WTC11 (cell line): ENCODE results near the gene CEBPB. TPM values are rescaled to one million over a fixed set of nuclear protein-coding genes. Genes with fewer than 3 reads are reported as not detected.

Experiments
- ATAC-seq: fragments of 200-7000 bp; cut with Tn5 transposase; 2 replicates; pipeline ENCODE4 v1.10.0; 2021; ENCODE audit warnings: mild to moderate bottlenecking, moderate library complexity
- CTCF ChIA-PET: fragments of 300-600 bp; sonication (Branson Sonifier 250); formaldehyde crosslinking; loops from one replicate; lab custom pipeline; 2021; ENCODE audit warnings: antibody characterized with exemption; lab: Charles Lee
- POLR2A ChIA-PET: fragments of 350-600 bp; sonication (Branson Sonifier 250); formaldehyde crosslinking; loops from one replicate; lab custom pipeline; 2021; ENCODE audit warnings: antibody characterized with exemption; lab: Charles Lee
- DNase-seq: peaks from one replicate; pipeline ENCODE4 v3.0.0; 2021; ENCODE audit warnings: low spot score
- H3K27ac Mint-ChIP-seq: 2 replicates; pipeline ENCODE4 v1.8.0; 2021; ENCODE audit warnings: mixed read lengths
- H3K27me3 Mint-ChIP-seq: 2 replicates; pipeline ENCODE4 v1.8.0; 2021; ENCODE audit warnings: low read depth, mild to moderate bottlenecking, moderate library complexity, mixed read lengths
- H3K36me3 Mint-ChIP-seq: 2 replicates; pipeline ENCODE4 v1.8.0; 2021; ENCODE audit warnings: mixed read lengths
- H3K4me1 Mint-ChIP-seq: 2 replicates; pipeline ENCODE4 v1.8.0; 2022; ENCODE audit warnings: mixed read lengths
- H3K4me3 Mint-ChIP-seq: 2 replicates; pipeline ENCODE4 v1.8.0; 2021; ENCODE audit warnings: mild to moderate bottlenecking, moderate library complexity, mixed read lengths
- H3K9me3 Mint-ChIP-seq: 2 replicates; pipeline ENCODE4 v1.8.0; 2021; ENCODE audit warnings: mixed read lengths
- ELF4 ChIP-seq: sonication (generic); formaldehyde crosslinking; IDR thresholded peaks from 2 replicates; pipeline ENCODE4 v1.8.1; 2022; ENCODE audit warnings: low read depth, mild to moderate bottlenecking, moderate library complexity, missing genetic modification reagents
- ERG ChIP-seq: fragments of 250-450 bp; sonication (Bioruptor Pico); IDR thresholded peaks from 2 replicates; pipeline ENCODE4 v1.8.0; 2021; ENCODE audit warnings: mild to moderate bottlenecking
- GTF2I ChIP-seq: fragments of 250-450 bp; sonication (Bioruptor Pico); conservative IDR thresholded peaks from 2 replicates; pipeline ENCODE4 v1.4.0; 2021; ENCODE audit warnings: mild to moderate bottlenecking
- JAZF1 ChIP-seq: fragments of 250-450 bp; sonication (Bioruptor Pico); IDR thresholded peaks from 2 replicates; pipeline ENCODE4 v1.9.0; 2021; ENCODE audit warnings: moderate library complexity, mild to moderate bottlenecking, inconsistent platforms
- JUN ChIP-seq: sonication (generic); formaldehyde crosslinking; IDR thresholded peaks from 2 replicates; pipeline ENCODE4 v1.8.0; 2023; ENCODE audit warnings: mild to moderate bottlenecking, missing genetic modification reagents
- MXD4 ChIP-seq: fragments of 250-450 bp; sonication (Bioruptor Pico); IDR thresholded peaks from 2 replicates; pipeline ENCODE4 v1.8.0; 2021; ENCODE audit warnings: mild to moderate bottlenecking, moderate library complexity, borderline replicate concordance
- NFATC4 ChIP-seq: fragments of 250-450 bp; sonication (Bioruptor Pico); IDR thresholded peaks from 2 replicates; pipeline ENCODE4 v1.9.0; 2021; ENCODE audit warnings: mild to moderate bottlenecking
- RORB ChIP-seq: fragments of 250-450 bp; sonication (Bioruptor Pico); IDR thresholded peaks from 2 replicates; pipeline ENCODE4 v1.9.0; 2021; ENCODE audit warnings: mild to moderate bottlenecking
- STAT6 ChIP-seq: sonication (generic); formaldehyde crosslinking; conservative IDR thresholded peaks from 2 replicates; pipeline ENCODE4 v1.8.1; 2023; ENCODE audit warnings: mild to moderate bottlenecking, low read depth, missing genetic modification reagents, moderate library complexity
- ZMAT4 ChIP-seq: fragments of 250-450 bp; sonication (Bioruptor Pico); IDR thresholded peaks from 2 replicates; pipeline ENCODE4 v1.9.0; 2021; ENCODE audit warnings: mild to moderate bottlenecking
- ZNF281 ChIP-seq: sonication (generic); formaldehyde crosslinking; IDR thresholded peaks from 2 replicates; pipeline ENCODE4 v1.8.0; 2023; ENCODE audit warnings: mild to moderate bottlenecking, missing genetic modification reagents
- ZNF396 ChIP-seq: fragments of 250-450 bp; sonication (Bioruptor Pico); IDR thresholded peaks from 2 replicates; pipeline ENCODE4 v1.8.0; 2021; ENCODE audit warnings: mild to moderate bottlenecking, moderate library complexity, borderline replicate concordance
- ZNF423 ChIP-seq: fragments of 250-450 bp; sonication (Bioruptor Pico); IDR thresholded peaks from 2 replicates; pipeline ENCODE4 v2.1.2; 2022; ENCODE audit warnings: mild to moderate bottlenecking, moderate library complexity
- ZSCAN18 ChIP-seq: fragments of 250-450 bp; sonication (Bioruptor Pico); IDR thresholded peaks from 2 replicates; pipeline ENCODE4 v2.1.2; 2022; ENCODE audit warnings: mild to moderate bottlenecking, moderate library complexity
- total RNA-seq: library from RNA; stranded (reverse); gene quantifications from 3 replicates; pipeline ENCODE4 v1.2.3, GENCODE V29; 2021

Gene CEBPB
- total RNA-seq, 1 experiment from 2014 or later, result 29.1 TPM

GRCh38 chr20:50232651-50233324 lies 42.2 kb downstream of the CEBPB start:
- TF ChIP-seq JAZF1 (CRISPR knock-in tag) (no peak), GTF2I (0 out of 2 replicates have a peak, but pooled peaks have one; percentile 37)
- ATAC-seq (no peak), DNase-seq (no peak)
- ChIA-PET CTCF (no interaction called here), POLR2A (no interaction called here)
- Mint-ChIP-seq H3K27ac (0 out of 2 replicates have a peak overlapping the region, but pooled peaks have one; percentile 70), H3K4me3 (no peak overlapping the region), H3K27me3 (no peaks in the 10 kb centered on the region), H3K36me3 (no peaks in the 10 kb centered on the region), H3K9me3 (no peaks in the 10 kb centered on the region), H3K4me1 (no peaks in the 10 kb centered on the region)

- ChIA-PET POLR2A (no interaction called here), CTCF (no interaction called here)
- Mint-ChIP-seq H3K4me1 (no peaks in the 10 kb centered on the region), H3K9me3 (no peaks in the 10 kb centered on the region), H3K27ac (no peak overlapping the region), H3K36me3 (no peaks in the 10 kb centered on the region), H3K4me3 (no peak overlapping the region), H3K27me3 (no peaks in the 10 kb centered on the region)
- ATAC-seq, result no peak
- TF ChIP-seq ZMAT4 (CRISPR knock-in tag) (no peak), NFATC4 (CRISPR knock-in tag) (no peak), STAT6 (CRISPR knock-in tag) (no peak), RORB (CRISPR knock-in tag) (no peak), ELF4 (CRISPR knock-in tag) (no peak), ERG (no peak), ZNF423 (CRISPR knock-in tag) (no peak), ZSCAN18 (no peak), ZNF281 (CRISPR knock-in tag) (no peak), ZNF396 (CRISPR knock-in tag) (no peak), JUN (CRISPR knock-in tag) (no peak), MXD4 (CRISPR knock-in tag) (no peak)
- no peak for DNase-seq
These were observed 42.9 kb downstream of the CEBPB start for GRCh38 chr20:50233325-50234212.
